HepG2 (cell line): ENCODE measurements around the gene ZNF24. TPM values are rescaled to one million over a fixed set of nuclear protein-coding genes. Genes with fewer than 3 reads are reported as not detected.

Experiments used
- ARID2 ChIP-seq: sonication (generic); formaldehyde crosslinking; IDR thresholded peaks from 2 replicates; pipeline ENCODE4 v1.8.1; 2022; ENCODE audit warnings: mild to moderate bottlenecking, missing genetic modification reagents, borderline replicate concordance
- CENPT ChIP-seq: sonication (generic); formaldehyde crosslinking; IDR thresholded peaks from 2 replicates; pipeline ENCODE4 v1.8.0; 2022; ENCODE audit warnings: low read depth, mild to moderate bottlenecking, moderate library complexity, missing genetic modification reagents
- CHD4 ChIP-seq: fragments of 200-600 bp; sonication (generic); IDR thresholded peaks from 2 replicates; pipeline ENCODE4 v1.7.0; 2017; ENCODE audit warnings: mild to moderate bottlenecking, low read length, borderline replicate concordance
- ETV5 ChIP-seq: IDR thresholded peaks from 2 replicates; pipeline ENCODE4 v1.6.1; 2018; ENCODE audit warnings: missing biosample characterization, missing genetic modification reagents, inconsistent platforms, borderline replicate concordance
- HOXD1 ChIP-seq: sonication (generic); formaldehyde crosslinking; IDR thresholded peaks from 2 replicates; pipeline ENCODE4 v1.5.0; 2020; ENCODE audit warnings: missing genetic modification reagents
- MBNL3 ChIP-seq: fragments of 250-450 bp; sonication (Bioruptor Pico); conservative IDR thresholded peaks from 2 replicates; pipeline ENCODE4 v1.8.0; 2022; ENCODE audit warnings: mild to moderate bottlenecking, inconsistent platforms
- MTA3 ChIP-seq: sonication (generic); formaldehyde crosslinking; IDR thresholded peaks from 2 replicates; pipeline ENCODE4 v1.4.0; 2020; ENCODE audit warnings: missing genetic modification reagents
- NONO ChIP-seq, 2 experiments: fragments of 450-650 bp in 1 of 2; sonication (generic) in 1 of 2; formaldehyde crosslinking in 1 of 2; IDR thresholded peaks in 1 of 2; conservative IDR thresholded peaks in 1 of 2; 2 replicates each; pipeline versions ENCODE4 v1.6.1 to v1.8.0; 2017 to 2022; ENCODE audit warnings: mild to moderate bottlenecking in 1 of 2, missing genetic modification reagents in 1 of 2, moderate library complexity in 1 of 2
- RFX3 ChIP-seq: IDR thresholded peaks from 2 replicates; pipeline ENCODE4 v1.6.1; 2016; ENCODE audit warnings: missing biosample characterization, missing genetic modification reagents
- SAFB2 ChIP-seq: sonication (generic); formaldehyde crosslinking; IDR thresholded peaks from 2 replicates; pipeline ENCODE4 v1.5.1; 2020; ENCODE audit warnings: missing genetic modification reagents, low read depth, mild to moderate bottlenecking, borderline replicate concordance
- SCMH1 ChIP-seq: sonication (generic); formaldehyde crosslinking; IDR thresholded peaks from 2 replicates; pipeline ENCODE4 v1.9.0; 2021; ENCODE audit warnings: missing genetic modification reagents, mild to moderate bottlenecking, borderline replicate concordance
- SP4 ChIP-seq: sonication (generic); formaldehyde crosslinking; IDR thresholded peaks from 2 replicates; pipeline ENCODE4 v1.8.1; 2023; ENCODE audit warnings: mild to moderate bottlenecking, missing genetic modification reagents
- SSRP1 ChIP-seq: IDR thresholded peaks from 2 replicates; pipeline ENCODE4 v1.6.1; 2016; ENCODE audit warnings: control low read depth
- ZMAT3 ChIP-seq: sonication (generic); formaldehyde crosslinking; conservative IDR thresholded peaks from 2 replicates; pipeline ENCODE4 v1.7.0; 2021; ENCODE audit warnings: missing genetic modification reagents
- polyA plus RNA-seq, 8 experiments: library from polyadenylated mRNA; depleted of rRNA in 3 of 8; stranded (reverse) in 7 of 8; unstranded in 1 of 8; fragments of >200 nt; fragmentation: Illumina TruSeq in 4 of 8; extraction: Trizol in 4 of 8; gene quantifications; 2 replicates each; pipeline versions ENCODE4 v1.2.1 to v1.2.3, GENCODE V29; 2011 to 2016; ENCODE audit warnings: low read depth in 4 of 8, missing spikeins in 1 of 8, mixed read lengths in 1 of 8; ENCODE audit not compliant: insufficient read depth in 1 of 8
- total RNA-seq, 5 experiments: library from RNA; depleted of rRNA; stranded (reverse); fragments of >200 nt; fragmentation: Illumina TruSeq; extraction: Trizol; gene quantifications; 2 replicates each; pipeline ENCODE4 v1.2.3, GENCODE V29; 2016; ENCODE audit warnings: low read depth in 1 of 5
- TF ChIP-seq, protein P1 (sequence below): sonication (generic); formaldehyde crosslinking; IDR thresholded peaks from 2 replicates; pipeline ENCODE4 v1.4.0; 2020; ENCODE audit warnings: low read depth, mild to moderate bottlenecking, missing genetic modification reagents
- TF ChIP-seq, protein P2 (sequence below): sonication (generic); formaldehyde crosslinking; IDR thresholded peaks from 2 replicates; pipeline ENCODE4 v1.4.0; 2020; ENCODE audit warnings: missing genetic modification reagents
- TF ChIP-seq, protein P3 (sequence below): sonication (generic); formaldehyde crosslinking; IDR thresholded peaks from 2 replicates; pipeline ENCODE4 v1.5.1; 2020; ENCODE audit warnings: missing genetic modification reagents, mild to moderate bottlenecking, borderline replicate concordance
- TF ChIP-seq, protein P4 (sequence below): IDR thresholded peaks from 2 replicates; pipeline ENCODE4 v1.6.1; 2012; ENCODE audit warnings: low read length, improper control_type of control experiment
- TF ChIP-seq, protein P5 (sequence below): sonication (generic); formaldehyde crosslinking; IDR thresholded peaks from 2 replicates; pipeline ENCODE4 v1.8.0; 2022; ENCODE audit warnings: missing genetic modification reagents, mild to moderate bottlenecking, moderate library complexity, borderline replicate concordance

ZNF24 gene
- total and polyA plus RNA-seq, 2 of the 13 experiments (the other 11 are each of a cell fraction or from before 2014, with no cell fraction given) = 19.5 to 41.1 TPM

DNA sequence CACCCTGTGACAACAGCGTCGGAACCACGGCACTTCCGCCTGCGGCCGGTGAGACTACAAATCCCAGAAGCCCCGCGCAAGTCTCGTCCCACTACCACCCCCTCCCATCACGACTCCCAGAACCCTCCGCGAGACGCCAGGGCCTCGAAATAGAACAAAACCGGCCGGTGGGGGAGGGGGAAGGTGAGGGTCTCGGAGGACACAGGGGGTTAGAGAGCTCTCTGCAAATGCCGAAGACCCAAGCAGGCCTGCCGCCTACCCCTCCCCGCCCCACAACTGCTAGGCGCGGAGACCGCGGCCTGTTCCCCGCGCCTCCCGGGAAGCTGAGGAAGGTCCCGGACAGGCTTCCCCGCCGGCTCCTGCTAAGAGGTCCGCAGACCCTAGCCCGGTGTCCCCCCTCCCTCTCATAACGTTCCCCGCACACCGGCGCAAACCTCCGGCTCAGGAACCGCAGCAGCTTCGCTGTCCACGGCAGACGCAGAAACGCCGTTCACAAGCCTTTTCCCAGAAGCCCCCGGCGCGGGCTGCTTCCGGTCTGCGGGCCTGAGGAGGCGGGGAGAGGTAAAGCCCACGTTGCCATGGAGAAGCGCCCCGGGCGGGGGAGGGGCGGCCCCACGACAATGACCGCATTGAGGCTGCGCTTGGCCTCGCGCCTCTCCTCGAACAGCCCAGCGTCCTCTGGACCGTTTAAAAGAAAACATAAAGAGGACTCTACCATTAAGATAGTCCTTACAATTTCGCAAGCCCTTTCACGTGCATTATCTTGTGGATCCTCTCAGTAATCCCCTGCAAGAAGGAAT is at the start of gene ZNF24 (continued):
- no peak for TF ChIP-seq NONO (IDR thresholded peaks at IDR 0.05)
- TF ChIP-seq NONO (CRISPR knock-in tag; conservative IDR thresholded peaks at IDR 0.05) = peak; percentile 95
- peak; percentile 55 for TF ChIP-seq SP4 (CRISPR knock-in tag)
- peak; percentile 91 for TF ChIP-seq RFX3
- no peak; the same call in 1 of the 2 replicates for TF ChIP-seq SAFB2
- no peak; the same call in 1 of the 2 replicates for TF ChIP-seq SSRP1 (CRISPR knock-in tag)
- no peak for TF ChIP-seq MTA3
- TF ChIP-seq CHD4 = no peak
- TF ChIP-seq, protein P1, sequence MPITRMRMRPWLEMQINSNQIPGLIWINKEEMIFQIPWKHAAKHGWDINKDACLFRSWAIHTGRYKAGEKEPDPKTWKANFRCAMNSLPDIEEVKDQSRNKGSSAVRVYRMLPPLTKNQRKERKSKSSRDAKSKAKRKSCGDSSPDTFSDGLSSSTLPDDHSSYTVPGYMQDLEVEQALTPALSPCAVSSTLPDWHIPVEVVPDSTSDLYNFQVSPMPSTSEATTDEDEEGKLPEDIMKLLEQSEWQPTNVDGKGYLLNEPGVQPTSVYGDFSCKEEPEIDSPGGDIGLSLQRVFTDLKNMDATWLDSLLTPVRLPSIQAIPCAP (CRISPR knock-in tag) = no peak
- TF ChIP-seq, protein P2, sequence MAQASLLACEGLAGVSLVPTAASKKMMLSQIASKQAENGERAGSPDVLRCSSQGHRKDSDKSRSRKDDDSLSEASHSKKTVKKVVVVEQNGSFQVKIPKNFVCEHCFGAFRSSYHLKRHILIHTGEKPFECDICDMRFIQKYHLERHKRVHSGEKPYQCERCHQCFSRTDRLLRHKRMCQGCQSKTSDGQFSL (CRISPR knock-in tag) = peak; percentile 34; the same call in 1 of the 2 replicates
- TF ChIP-seq, protein P3, sequence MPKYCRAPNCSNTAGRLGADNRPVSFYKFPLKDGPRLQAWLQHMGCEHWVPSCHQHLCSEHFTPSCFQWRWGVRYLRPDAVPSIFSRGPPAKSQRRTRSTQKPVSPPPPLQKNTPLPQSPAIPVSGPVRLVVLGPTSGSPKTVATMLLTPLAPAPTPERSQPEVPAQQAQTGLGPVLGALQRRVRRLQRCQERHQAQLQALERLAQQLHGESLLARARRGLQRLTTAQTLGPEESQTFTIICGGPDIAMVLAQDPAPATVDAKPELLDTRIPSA (CRISPR knock-in tag) = peak; percentile 94; the same call in 1 of the 2 replicates
- peak; percentile 92 for TF ChIP-seq ETV5 (CRISPR knock-in tag)
- TF ChIP-seq HOXD1 = peak; percentile 45; the same call in 1 of the 2 replicates
- TF ChIP-seq, protein P4, sequence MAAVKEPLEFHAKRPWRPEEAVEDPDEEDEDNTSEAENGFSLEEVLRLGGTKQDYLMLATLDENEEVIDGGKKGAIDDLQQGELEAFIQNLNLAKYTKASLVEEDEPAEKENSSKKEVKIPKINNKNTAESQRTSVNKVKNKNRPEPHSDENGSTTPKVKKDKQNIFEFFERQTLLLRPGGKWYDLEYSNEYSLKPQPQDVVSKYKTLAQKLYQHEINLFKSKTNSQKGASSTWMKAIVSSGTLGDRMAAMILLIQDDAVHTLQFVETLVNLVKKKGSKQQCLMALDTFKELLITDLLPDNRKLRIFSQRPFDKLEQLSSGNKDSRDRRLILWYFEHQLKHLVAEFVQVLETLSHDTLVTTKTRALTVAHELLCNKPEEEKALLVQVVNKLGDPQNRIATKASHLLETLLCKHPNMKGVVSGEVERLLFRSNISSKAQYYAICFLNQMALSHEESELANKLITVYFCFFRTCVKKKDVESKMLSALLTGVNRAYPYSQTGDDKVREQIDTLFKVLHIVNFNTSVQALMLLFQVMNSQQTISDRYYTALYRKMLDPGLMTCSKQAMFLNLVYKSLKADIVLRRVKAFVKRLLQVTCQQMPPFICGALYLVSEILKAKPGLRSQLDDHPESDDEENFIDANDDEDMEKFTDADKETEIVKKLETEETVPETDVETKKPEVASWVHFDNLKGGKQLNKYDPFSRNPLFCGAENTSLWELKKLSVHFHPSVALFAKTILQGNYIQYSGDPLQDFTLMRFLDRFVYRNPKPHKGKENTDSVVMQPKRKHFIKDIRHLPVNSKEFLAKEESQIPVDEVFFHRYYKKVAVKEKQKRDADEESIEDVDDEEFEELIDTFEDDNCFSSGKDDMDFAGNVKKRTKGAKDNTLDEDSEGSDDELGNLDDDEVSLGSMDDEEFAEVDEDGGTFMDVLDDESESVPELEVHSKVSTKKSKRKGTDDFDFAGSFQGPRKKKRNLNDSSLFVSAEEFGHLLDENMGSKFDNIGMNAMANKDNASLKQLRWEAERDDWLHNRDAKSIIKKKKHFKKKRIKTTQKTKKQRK = no peak
- TF ChIP-seq ZMAT3 = peak; percentile 44; the same call in 1 of the 2 replicates
- TF ChIP-seq, protein P5, sequence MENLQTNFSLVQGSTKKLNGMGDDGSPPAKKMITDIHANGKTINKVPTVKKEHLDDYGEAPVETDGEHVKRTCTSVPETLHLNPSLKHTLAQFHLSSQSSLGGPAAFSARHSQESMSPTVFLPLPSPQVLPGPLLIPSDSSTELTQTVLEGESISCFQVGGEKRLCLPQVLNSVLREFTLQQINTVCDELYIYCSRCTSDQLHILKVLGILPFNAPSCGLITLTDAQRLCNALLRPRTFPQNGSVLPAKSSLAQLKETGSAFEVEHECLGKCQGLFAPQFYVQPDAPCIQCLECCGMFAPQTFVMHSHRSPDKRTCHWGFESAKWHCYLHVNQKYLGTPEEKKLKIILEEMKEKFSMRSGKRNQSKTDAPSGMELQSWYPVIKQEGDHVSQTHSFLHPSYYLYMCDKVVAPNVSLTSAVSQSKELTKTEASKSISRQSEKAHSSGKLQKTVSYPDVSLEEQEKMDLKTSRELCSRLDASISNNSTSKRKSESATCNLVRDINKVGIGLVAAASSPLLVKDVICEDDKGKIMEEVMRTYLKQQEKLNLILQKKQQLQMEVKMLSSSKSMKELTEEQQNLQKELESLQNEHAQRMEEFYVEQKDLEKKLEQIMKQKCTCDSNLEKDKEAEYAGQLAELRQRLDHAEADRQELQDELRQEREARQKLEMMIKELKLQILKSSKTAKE (CRISPR knock-in tag) = 0 out of 2 replicates have a peak, but pooled peaks have one; percentile 33
- TF ChIP-seq CENPT (CRISPR knock-in tag) = no peak
- no peak for TF ChIP-seq MBNL3 (CRISPR knock-in tag)
- 0 out of 2 replicates have a peak, but pooled peaks have one; percentile 4 for TF ChIP-seq ARID2
- no peak for TF ChIP-seq SCMH1 (CRISPR knock-in tag)
